Activated CD8-positive, alpha-beta memory T cell treated with anti-CD3 and anti-CD28 coated beads, Interleukin-2, amount 50 U/mL, for 48 hours (primary cell): Measurements from ENCODE around the gene QKI.

Experiments used
- DNase-seq: peaks from one replicate; pipeline ENCODE4 v3.0.0-alpha.2; 2020

Gene QKI

DNA sequence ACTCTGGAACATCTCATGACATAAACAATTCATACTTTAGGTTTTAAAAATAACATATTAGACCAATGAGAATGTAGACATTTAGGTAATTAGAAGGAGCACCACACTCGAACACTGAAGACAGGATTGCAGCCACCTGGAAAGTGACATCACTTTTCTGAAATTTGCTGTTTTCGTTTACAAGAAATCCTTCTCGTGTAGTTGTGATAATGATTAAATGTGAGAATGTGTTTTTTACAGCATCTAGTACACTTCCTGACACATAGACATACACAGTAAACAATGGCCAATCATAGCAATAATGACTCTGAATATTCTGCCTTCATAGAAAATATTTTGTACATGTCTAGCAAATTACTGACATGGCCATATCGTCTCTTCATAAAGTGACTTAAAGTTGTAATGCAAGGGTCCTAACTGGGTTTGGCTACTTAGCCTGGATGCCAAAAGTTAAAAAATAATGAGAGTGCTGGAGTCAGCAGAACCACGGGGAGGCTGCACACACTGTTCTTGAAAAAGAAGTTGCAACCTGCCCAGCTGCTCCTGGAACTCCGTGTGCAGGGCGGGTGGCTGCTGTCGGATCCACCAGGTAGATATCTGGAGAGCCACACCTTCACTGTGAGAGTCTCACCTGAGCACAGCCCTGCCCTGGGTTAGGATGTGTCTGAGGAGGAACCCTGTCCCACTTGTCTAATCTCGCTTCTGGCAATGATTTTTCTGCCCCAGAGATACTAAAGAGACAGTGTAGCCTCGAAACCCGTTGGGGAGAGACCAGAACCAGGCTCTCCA lies 212.9 kb downstream of the QKI start:
- DNase-seq: no peak
